Activated CD4-positive, alpha-beta T cell treated with anti-CD3 and anti-CD28 coated beads, Interleukin-2, amount 10 ng/mL, durations not matched to agents 7 days and 5 days (primary cell): ENCODE results near the gene KCP. TPM values are rescaled to one million over a fixed set of nuclear protein-coding genes. Genes with fewer than 3 reads are reported as not detected.

ENCODE experiments used
- total RNA-seq, 2 experiments: library from RNA; stranded (reverse); gene quantifications; one replicate each; pipeline ENCODE4 v1.2.3, GENCODE V29; 2021

KCP gene
- total RNA-seq, 2 experiments from 2014 or later = 0.10 to 0.12 TPM

Other genes with a start within 250 kb of the KCP start
- gene GARIN1A, start 238.4 kb downstream of the KCP start, total RNA-seq = under 1 TPM; 0.48 to 0.92 TPM
- 10 to 100 TPM; 29.5 to 32.1 TPM for gene CALU, start 171.3 kb downstream of the KCP start, total RNA-seq
- gene OPN1SW, start 134.9 kb downstream of the KCP start, total RNA-seq = not detected
- 1 to 10 TPM; 5.1 to 6.8 TPM for gene CCDC136, start 118.7 kb downstream of the KCP start, total RNA-seq
- not detected for gene FLNC, start 80.3 kb downstream of the KCP start, total RNA-seq
- 100 to 1,000 TPM; 123 to 143 TPM for gene ATP6V1F, start 47.9 kb downstream of the KCP start, total RNA-seq
- gene IRF5, start 27.2 kb upstream of the KCP start, total RNA-seq = 1 to 10 TPM; 6.5 to 6.7 TPM
- 10 to 100 TPM; 44.3 to 48.1 TPM for gene TNPO3, start 144.4 kb upstream of the KCP start, total RNA-seq
- gene TSPAN33, start 234.0 kb upstream of the KCP start, total RNA-seq = 1 to 10 TPM; 2.8 to 3.0 TPM